ENCODE data around the gene TCAIM.

GRCh38 chr3:44365952-44366351 lies 27.4 kb downstream of the TCAIM start:
- no peak for TF ChIP-seq POLR2A (IDR thresholded peaks at IDR 0.05)
- TF ChIP-seq, protein P1, sequence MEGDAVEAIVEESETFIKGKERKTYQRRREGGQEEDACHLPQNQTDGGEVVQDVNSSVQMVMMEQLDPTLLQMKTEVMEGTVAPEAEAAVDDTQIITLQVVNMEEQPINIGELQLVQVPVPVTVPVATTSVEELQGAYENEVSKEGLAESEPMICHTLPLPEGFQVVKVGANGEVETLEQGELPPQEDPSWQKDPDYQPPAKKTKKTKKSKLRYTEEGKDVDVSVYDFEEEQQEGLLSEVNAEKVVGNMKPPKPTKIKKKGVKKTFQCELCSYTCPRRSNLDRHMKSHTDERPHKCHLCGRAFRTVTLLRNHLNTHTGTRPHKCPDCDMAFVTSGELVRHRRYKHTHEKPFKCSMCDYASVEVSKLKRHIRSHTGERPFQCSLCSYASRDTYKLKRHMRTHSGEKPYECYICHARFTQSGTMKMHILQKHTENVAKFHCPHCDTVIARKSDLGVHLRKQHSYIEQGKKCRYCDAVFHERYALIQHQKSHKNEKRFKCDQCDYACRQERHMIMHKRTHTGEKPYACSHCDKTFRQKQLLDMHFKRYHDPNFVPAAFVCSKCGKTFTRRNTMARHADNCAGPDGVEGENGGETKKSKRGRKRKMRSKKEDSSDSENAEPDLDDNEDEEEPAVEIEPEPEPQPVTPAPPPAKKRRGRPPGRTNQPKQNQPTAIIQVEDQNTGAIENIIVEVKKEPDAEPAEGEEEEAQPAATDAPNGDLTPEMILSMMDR (IDR thresholded peaks at IDR 0.05), result no peak
